GM20000 (cell line): ENCODE measurements around the gene SDCCAG8.

Experiments
- DNase-seq: peaks from one replicate; pipeline ENCODE4 v3.0.0; 2012; ENCODE audit warnings: low spot score
- CTCF ChIP-seq: IDR thresholded peaks from 2 replicates; pipeline ENCODE4 v1.5.1; 2012; ENCODE audit warnings: mild to moderate bottlenecking, control low read depth; ENCODE audit errors: extremely low read depth, missing control alignments

The SDCCAG8 gene

GRCh38 chr1:243547891-243548290 is 292.1 kb downstream of the SDCCAG8 start:
- no peak for TF ChIP-seq CTCF

GRCh38 chr1:243548516-243548915 is 292.7 kb downstream of the SDCCAG8 start:
- no peak for DNase-seq
- no peak for TF ChIP-seq CTCF

More at GRCh38 chr1:243547891-243548290, 292.1 kb downstream of the SDCCAG8 start:
- no peak for DNase-seq

GRCh38 chr1:243549108-243549507 is 293.3 kb downstream of the SDCCAG8 start:
- DNase-seq = no peak
- no peak for TF ChIP-seq CTCF
